HG02943 (cell line): ENCODE results near the gene EEF1AKMT3.

Source experiments
- ATAC-seq: cut with Tn5 transposase; IDR thresholded peaks from one replicate; pipeline ENCODE4 v1.9.1; 2021; ENCODE audit warnings: mild to moderate bottlenecking, low read depth, moderate library complexity; ENCODE audit not compliant: unreplicated experiment

EEF1AKMT3 gene

DNA sequence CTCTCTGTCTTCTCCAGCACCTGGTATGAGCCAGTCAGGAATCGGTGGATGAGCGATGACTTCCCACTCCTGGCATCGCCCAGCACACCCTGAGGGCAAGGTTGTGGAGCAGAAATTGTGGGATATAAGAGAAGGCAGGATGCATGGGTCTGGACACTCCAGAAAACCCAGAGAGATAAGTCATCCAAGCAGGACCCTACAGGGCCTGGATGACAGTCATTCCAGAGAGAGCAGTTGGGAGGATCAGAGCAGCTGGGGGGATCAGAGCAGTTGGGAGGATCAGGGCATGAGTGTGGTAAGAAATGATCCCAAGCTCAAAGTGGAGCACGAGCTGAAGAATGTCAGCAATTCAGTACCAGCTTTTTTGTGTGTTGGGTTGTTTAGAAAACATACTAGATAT lies 37.8 kb upstream of the EEF1AKMT3 start:
- no peak for ATAC-seq

DNA sequence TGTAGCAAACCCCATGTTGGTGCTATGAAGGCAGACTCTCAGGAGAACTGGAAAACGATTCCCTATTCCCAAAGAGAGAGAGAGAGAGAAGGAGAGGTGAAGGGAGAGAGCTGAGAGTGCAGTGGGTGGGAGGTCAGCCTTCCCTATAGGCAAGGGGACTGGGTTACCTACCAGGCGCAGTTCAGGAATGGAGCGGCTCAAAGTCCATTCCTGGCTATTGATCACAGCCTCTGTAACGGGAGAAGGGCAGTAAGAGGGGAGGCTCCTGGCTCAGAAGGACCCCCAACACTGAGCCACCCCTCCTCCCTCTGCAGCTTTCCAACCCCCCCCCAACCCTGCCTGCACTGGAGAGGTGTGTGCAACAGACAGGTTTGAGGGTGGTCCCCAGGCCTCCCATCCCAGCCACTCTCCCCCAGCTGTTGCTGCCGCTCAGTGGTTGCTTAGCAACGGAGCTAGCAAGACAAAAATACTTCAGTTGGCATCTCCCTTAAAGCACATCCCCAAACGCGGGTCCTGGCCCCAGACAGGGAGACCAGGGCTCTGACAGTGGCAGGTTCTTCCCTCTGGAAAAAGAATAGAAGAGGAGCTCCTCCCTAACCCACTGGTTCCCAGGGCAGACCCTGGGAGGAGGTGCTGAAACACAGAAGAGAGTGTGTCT lies 37.1 kb upstream of the EEF1AKMT3 start:
- no peak for ATAC-seq

DNA sequence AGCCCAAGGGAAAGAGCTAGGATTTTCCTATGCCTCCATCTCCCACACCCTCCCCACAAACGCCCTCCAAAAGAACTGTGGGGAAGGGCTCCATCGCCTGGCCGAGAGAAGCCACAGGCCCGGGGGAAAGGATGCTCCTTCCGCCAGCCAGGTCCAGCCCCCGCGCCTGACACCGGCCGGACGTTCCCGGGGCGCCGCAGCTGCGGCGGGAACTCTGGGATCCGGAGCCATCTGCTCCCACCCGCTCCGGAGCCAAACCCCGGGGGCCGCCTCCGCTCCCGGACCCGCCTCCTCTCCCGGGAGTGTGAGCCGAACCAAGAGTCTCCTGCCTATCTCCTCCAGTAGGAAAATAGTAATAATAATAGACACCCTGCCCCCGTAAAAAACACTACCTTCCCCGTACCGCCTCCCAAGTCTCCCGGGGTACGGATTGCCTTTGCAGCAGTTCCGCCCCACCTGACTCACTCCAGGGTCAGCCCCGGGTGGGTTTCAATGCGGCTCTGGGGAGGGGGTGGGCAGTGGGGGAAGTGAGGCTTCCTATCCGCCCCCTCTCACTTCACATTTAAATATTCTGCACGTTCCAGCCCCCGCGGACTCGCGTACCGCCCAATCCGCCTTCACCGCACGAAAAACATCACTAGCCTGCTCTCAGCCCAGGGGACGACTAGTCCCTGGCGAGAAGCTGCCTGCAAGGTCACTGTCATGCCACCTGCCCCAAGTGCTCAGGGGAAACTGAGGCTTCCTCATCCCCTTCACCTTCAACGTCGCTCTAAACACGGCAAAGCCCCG lies 36.3 kb upstream of the EEF1AKMT3 start:
- no peak for ATAC-seq

DNA sequence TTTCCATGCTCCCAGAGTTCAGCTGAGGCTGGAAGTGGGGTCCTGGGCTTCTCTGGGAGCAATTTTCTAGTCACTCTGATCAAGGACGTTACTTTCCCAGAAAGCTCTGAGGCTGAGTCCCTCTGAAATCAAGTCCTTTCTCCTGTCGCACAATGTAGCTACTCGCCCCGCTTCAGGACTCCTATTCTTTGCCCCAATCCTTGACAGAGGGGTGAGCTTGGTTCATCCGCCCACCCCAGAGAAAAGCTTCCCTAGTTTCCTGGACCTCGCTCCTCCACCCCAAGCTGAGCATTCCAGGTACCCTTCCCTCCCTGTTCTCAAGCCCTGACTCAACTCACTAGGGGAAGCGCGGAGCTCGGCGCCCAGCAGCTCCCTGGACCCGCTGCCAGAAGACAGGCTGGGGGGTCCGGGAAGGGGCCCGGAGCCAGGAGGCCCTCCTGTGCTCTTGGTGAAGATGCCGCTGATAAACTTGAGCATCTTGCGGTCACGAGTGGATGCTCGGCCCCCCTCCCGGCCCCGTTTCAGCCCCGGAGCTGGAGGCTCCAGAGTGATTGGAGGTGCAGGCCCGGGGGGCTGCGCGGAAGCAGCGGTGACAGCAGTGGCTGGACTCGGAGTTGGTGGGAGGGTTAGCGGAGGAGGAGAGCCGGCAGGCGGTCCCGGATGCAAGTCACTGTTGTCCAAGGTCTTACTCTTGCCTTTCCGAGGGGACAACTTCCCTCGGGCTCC lies 35.5 kb upstream of the EEF1AKMT3 start:
- ATAC-seq = no peak

- no peak for ATAC-seq
Observed at GRCh38 chr12:57737467-57738460, 34.6 kb upstream of the EEF1AKMT3 start.

DNA sequence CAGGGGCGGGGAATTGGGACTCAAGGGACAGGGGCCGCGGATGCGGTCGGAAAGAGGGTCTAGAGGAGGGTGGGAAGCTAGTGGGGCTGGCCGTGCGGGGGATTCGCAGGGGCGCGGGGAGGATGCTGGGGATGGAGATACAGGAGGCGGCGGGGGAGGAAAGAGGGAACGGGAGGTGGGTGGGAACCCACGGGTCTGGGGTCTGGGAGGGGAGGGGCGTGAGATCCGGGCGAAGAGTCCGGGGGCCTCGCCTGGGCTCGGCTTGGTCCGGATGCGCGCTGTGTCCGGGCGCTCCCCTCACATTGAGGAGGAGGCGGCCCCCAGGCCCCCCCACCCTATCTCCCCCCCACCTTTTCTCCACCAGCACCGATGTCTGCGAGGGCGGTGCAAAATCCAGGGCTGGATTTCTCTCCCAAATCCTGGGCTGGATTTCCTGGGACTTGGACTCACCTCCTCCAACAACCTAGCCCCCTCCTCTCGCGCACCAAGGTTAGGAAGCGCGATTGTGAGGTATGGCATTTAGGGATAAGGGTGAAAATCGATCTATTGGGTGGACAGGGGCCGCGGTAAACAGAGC lies 33.7 kb upstream of the EEF1AKMT3 start, which contains the start of gene AGAP2:
AGAP2 (minus strand) TSS at position 82 of the 577 bp plus-strand sequence. CDS start 496 bp downstream, outside the sequence.
- no peak for ATAC-seq

GRCh38 chr12:57739387-57739786 lies 33.0 kb upstream of the EEF1AKMT3 start:
- no peak for ATAC-seq

DNA sequence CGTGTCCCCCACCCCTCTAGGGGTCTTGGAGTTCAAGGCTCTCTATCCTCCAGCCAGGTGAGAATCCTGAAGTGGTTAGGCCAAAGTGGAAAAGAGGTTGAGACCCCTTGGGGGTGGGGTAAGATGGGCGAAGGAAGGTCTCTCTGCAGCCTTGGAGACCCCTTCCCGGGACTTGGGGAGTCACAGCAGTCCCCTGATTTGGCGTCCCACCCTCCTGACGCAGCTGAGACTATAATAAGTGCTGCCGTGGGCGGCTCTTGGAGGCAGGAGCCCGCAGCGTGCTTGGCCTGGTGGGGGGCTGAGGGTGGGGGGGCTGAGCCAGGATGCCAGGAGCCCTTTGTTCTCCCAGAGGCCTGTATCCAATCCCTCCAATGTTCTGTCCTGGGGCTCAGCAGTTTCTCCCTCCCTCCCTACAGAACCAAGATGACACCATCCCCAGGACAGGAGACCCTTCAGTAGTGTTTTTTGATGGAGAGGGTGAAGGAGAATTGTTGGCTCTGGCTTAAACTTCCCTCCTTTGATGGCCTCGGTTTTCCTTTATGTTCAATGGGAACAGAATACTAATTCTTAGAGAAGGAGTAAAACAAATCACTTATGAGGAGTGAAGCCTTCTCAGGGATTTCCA lies 32.4 kb upstream of the EEF1AKMT3 start:
- ATAC-seq = no peak

DNA sequence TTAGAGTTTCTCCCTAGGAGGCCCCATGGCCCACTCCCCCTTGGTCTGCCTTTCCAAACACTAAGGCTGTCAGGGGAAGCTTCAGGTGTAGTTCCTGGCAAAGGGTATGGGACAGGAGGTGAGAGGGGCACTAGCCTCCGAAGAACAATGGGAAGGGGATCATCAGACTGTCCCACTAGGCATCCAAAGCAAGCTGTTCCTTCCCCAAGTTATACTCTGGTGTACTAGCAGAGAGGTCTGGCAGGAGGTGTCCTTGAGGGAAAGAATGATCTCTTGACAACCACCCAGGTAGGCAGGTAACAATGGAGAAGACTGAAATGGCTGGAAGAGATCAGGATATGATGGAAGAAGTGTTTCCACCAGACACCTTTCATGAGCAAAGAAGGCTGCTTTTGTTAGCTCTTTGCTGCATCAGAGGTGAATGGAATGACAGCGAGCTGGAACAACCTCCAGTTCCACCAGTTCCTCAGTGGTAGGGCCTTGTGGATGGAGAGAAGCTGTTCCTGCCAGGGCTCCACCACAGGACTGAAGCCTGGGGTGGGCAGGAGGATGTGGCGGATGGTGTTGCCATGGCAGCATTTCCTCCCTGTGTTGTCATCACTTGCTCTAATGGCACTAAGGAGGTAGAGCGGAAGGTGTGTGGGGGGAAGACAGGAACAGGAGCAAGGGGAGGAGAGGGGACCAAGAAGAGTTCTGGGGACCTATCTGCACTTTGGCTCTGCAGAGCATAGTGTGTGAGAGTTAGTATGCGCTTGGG lies 31.6 kb upstream of the EEF1AKMT3 start:
- no peak for ATAC-seq

DNA sequence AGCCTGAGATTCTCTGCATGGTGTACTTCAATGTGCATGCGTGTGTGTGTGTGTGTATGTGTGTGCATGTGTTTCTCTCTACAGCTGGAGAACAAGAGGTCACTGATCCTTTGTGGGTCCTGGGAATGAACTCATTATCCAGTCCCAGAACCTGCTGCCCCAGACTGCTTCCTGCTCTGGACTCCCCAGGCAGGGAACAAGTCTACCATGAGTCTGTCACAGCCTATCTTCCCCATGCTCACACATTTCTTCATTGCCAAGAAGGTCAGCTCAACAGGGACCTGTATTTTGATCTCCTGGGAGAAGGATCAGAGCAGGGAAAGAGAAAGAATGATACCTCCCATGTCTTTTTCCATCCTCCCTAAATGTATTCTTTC lies 31.0 kb upstream of the EEF1AKMT3 start:
- no peak for ATAC-seq

GRCh38 chr12:57741844-57742738 lies 30.3 kb upstream of the EEF1AKMT3 start:
- ATAC-seq = peak; percentile 56

DNA sequence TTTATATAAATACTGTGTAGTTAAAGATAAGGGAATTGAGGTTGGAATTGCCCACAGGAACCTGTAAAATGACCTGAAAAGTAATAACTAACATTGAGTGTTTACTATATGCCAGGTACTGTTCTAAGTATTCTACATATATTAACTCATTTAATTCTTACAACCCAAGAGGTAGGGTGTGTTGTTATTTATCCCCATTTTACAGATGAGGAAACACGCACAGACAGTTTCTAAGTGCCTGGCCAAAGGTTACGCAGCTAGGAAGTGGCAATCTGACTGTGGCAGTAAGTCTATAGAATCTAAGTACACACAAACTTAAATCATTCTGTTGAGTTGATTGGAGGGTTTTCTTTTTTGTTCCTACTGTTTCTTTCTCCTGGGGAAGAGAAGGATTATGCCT lies 28.6 kb upstream of the EEF1AKMT3 start:
- no peak for ATAC-seq

GRCh38 chr12:57744194-57744776 lies 28.1 kb upstream of the EEF1AKMT3 start:
- ATAC-seq = peak; percentile 29

GRCh38 chr12:57744777-57745484 lies 27.5 kb upstream of the EEF1AKMT3 start, which contains the start of gene TSPAN31:
Gene TSPAN31, plus strand, starts transcription at chr12:57745039. Its CDS starts 116 bp downstream, at chr12:57745155.
- ATAC-seq = peak; percentile 86

GRCh38 chr12:57745485-57745881 lies 26.9 kb upstream of the EEF1AKMT3 start:
- no peak for ATAC-seq

GRCh38 chr12:57746025-57746424 lies 26.4 kb upstream of the EEF1AKMT3 start:
- ATAC-seq = no peak

DNA sequence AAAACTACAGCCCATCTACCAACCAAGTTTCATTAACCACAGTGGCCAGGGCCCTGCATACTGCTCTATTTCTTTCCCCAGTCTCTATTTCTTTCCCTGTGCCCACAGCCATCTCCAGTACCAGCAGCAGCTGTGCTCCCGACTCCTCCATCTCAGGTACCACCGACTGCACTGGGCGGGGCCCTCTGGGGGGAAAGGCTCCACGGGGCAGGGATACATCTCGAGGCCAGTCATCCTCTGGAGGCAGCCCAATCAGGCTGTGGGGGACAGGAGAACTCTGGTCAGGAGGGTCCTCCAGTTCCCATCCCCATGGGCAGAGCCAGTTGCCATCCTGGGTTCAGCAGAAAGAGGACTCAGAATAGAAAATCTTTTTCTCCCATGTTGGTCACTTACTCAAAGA lies 23.4 kb upstream of the EEF1AKMT3 start:
- no peak for ATAC-seq
